Measurements from ENCODE around the gene NR2C2. TPM values are rescaled to one million over a fixed set of nuclear protein-coding genes. Genes with fewer than 3 reads are reported as not detected.

The NR2C2 gene
- total RNA-seq, 1 donor: 26.3 TPM

- no peak overlapping the region for H3K4me3 ChIP-seq (ENCODE audit: low read depth, low read length)
- TF ChIP-seq CTCF (IDR thresholded peaks at IDR 0.05; ENCODE audit: insufficient read depth, low read depth, low read length): no peak
- no peak for DNase-seq (ENCODE audit: low read depth)
These were observed 17.9 kb upstream of the NR2C2 start for GRCh38 chr3:14929310-14930074.

GRCh38 chr3:14933820-14934425 is 13.5 kb upstream of the NR2C2 start:
- DNase-seq (ENCODE audit: low read depth): no peak
- H3K4me3 ChIP-seq (ENCODE audit: low read depth, low read length): no peak overlapping the region
- no peak for TF ChIP-seq CTCF (IDR thresholded peaks at IDR 0.05; ENCODE audit: insufficient read depth, low read depth, low read length)

- no peak for TF ChIP-seq CTCF (IDR thresholded peaks at IDR 0.05; ENCODE audit: insufficient read depth, low read depth, low read length)
- no peak for DNase-seq (ENCODE audit: low read depth)
- H3K4me3 ChIP-seq (ENCODE audit: low read depth, low read length): no peak overlapping the region
These were observed 11.6 kb upstream of the NR2C2 start for GRCh38 chr3:14935592-14936345.

- H3K4me3 ChIP-seq (ENCODE audit: low read depth, low read length): no peak overlapping the region
- TF ChIP-seq CTCF (IDR thresholded peaks at IDR 0.05; ENCODE audit: insufficient read depth, low read depth, low read length): no peak
- no peak for DNase-seq (ENCODE audit: low read depth)
These were observed 8.4 kb upstream of the NR2C2 start for GRCh38 chr3:14938954-14939353.

GRCh38 chr3:14941871-14942270 is 5.5 kb upstream of the NR2C2 start:
- DNase-seq (ENCODE audit: low read depth): no peak
- TF ChIP-seq CTCF (IDR thresholded peaks at IDR 0.05; ENCODE audit: insufficient read depth, low read depth, low read length): no peak
- no peak overlapping the region for H3K4me3 ChIP-seq (ENCODE audit: low read depth, low read length)

- no peak for DNase-seq (ENCODE audit: low read depth)
- TF ChIP-seq CTCF (IDR thresholded peaks at IDR 0.05; ENCODE audit: insufficient read depth, low read depth, low read length): no peak
- no peak overlapping the region for H3K4me3 ChIP-seq (ENCODE audit: low read depth, low read length)
These were observed 4.3 kb upstream of the NR2C2 start for GRCh38 chr3:14943042-14943441.

Data from fibroblast of villous mesenchyme (primary cell).